ENCODE measurements around the gene NUP153. TPM values are rescaled to one million over a fixed set of nuclear protein-coding genes. Genes with fewer than 3 reads are reported as not detected.

NUP153 gene
- total and polyA plus RNA-seq, 10 of the 15 experiments (the other 5 are each of a cell fraction or from before 2014, with no cell fraction given): 13.9 to 77.7 (median 56.2) TPM

DNA sequence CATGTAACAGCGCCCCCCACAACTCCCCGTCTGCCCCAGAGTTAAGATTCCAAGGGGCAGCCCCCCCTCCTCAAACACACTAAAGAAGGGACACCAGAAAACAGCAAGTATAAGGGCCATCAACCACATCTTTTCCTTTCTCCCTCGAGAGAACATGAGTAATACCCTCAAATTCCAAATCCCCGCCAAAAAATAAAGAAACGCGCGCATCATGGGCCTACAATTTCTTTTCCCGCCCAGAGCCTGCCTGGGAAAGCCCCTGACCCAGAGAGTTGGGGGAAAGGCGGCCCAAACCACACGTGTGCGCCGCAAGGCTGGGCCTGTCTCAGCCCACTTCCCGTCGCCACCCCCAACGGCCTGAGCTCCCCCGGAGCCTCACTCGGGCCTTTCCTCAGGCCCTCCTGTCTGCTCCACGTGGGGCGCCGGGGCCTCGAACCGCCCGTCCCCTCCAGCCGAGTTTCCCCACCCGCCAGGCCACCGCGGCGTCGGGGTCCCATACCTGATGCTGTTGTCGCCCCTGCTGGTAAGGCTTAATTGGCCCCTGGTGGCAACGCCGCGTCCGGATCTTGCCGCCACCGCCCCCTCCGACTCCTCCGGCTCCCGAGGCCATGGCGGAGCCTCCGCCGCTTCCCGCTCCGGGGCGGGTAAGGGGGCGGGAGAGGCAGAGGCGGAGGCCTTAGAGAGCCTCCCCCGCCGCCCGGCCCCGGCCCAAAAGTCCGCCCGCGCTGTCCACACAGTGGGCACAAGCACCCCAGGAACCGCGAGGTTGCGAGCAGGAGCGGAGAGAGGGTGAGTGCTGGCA is 746 bp downstream of the NUP153 start:
- ChIA-PET RAD21 (ENCODE audit: unreplicated experiment) (interaction anchor here (0.6 to 1.4 kb wide), 5 partner anchors 7 to 105 kb away, joined by 3 to 4 read pairs (median 4); partner anchors contain the start of gene FAM8A1), SMC1A (ENCODE audit: uncharacterized antibody, unreplicated experiment) (interaction anchor here (1.0 to 1.2 kb wide), 2 partner anchors 30 to 47 kb away, joined by 3 read pairs; no protein-coding TSS in a partner anchor), CTCF (interaction anchor here (0.7 to 1.0 kb wide), 3 partner anchors 9 to 75 kb away, joined by 3 to 6 read pairs (median 3); no protein-coding TSS in a partner anchor), POLR2A (interaction anchor here (0.7 to 1.5 kb wide), 2 partner anchors 11 to 549 kb away, joined by 3 read pairs; no protein-coding TSS in a partner anchor)
- peak overlapping the region; percentile 99 for H3K9ac ChIP-seq (ENCODE audit: control insufficient read depth, insufficient read depth, low read length)
- BruUV-seq (replicated peaks): no TSS peak
- H4K20me1 ChIP-seq (ENCODE audit: control insufficient read depth, insufficient read depth): no peaks in the 10 kb centered on the region
- peak overlapping the region; percentile 44 for H3K4me2 ChIP-seq (ENCODE audit: control insufficient read depth, insufficient read depth)
- ATAC-seq (peak; percentile 86), DNase-seq (ENCODE audit: low read depth, low spot score) (no peak), FAIRE-seq (no peak)
- peak overlapping the region; percentile 96 for H3K27ac ChIP-seq (ENCODE audit: control insufficient read depth, insufficient read depth)
- H2AFZ ChIP-seq (ENCODE audit: control insufficient read depth, low read depth, low read length): peak overlapping the region; percentile 59
- H3K79me2 ChIP-seq (ENCODE audit: control insufficient read depth, insufficient read depth, low read length): peaks cover 61% of the 10 kb centered on the region
- WGBS (ENCODE audit: insufficient coverage, insufficient replicate concordance, low lambda C conversion rate, missing lambda C conversion rate): under 1% methylated on average over 45 of the region's 58 CpGs
- no peaks in the 10 kb centered on the region for H3K27me3 ChIP-seq (replicated peaks in 1 of 2; ENCODE audit: control insufficient read depth in 2 of 2, insufficient read depth in 2 of 2, low read length in 1 of 2)
- no peaks in the 10 kb centered on the region for H3K36me3 ChIP-seq (ENCODE audit: control insufficient read depth in 2 of 2, insufficient read depth in 2 of 2, low read length in 1 of 2)
- no peaks in the 10 kb centered on the region for H3K4me1 ChIP-seq (ENCODE audit: control insufficient read depth, insufficient read depth, low read length)
- H3K9me3 ChIP-seq (replicated peaks; ENCODE audit: control insufficient read depth, insufficient read depth, low read length): no peaks in the 10 kb centered on the region
- intact Hi-C loops (cut with micrococcal nuclease; ENCODE audit: unreplicated experiment): loop anchor here (2.0 to 10.0 kb wide), 4 partner anchors 105 to 556 kb away; partner anchors contain the start of genes DEK, FAM8A1, KDM1B and KIF13A
- in situ Hi-C loops (cut with MboI): no loop called here
- H3K4me3 ChIP-seq: peak overlapping the region; percentile 95
- no peak for TF ChIP-seq ZNF24 (IDR thresholded peaks at IDR 0.05)
- TF ChIP-seq, protein P1, sequence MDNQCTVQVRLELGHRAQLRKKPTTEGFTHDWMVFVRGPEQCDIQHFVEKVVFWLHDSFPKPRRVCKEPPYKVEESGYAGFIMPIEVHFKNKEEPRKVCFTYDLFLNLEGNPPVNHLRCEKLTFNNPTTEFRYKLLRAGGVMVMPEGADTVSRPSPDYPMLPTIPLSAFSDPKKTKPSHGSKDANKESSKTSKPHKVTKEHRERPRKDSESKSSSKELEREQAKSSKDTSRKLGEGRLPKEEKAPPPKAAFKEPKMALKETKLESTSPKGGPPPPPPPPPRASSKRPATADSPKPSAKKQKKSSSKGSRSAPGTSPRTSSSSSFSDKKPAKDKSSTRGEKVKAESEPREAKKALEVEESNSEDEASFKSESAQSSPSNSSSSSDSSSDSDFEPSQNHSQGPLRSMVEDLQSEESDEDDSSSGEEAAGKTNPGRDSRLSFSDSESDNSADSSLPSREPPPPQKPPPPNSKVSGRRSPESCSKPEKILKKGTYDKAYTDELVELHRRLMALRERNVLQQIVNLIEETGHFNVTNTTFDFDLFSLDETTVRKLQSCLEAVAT (IDR thresholded peaks at IDR 0.05): peak; percentile 67; the same call in 1 of the 2 replicates
- TF ChIP-seq EP300 (IDR thresholded peaks at IDR 0.05; ENCODE audit: borderline replicate concordance in 1 of 2, control insufficient read depth in 1 of 2, low read depth in 2 of 2, low read length in 2 of 2): peak; percentile 35 to 56; a peak in 2 of 4 replicates
- 0 out of 2 replicates have a peak, but pooled peaks have one; percentile 22 for TF ChIP-seq GABPA (IDR thresholded peaks at IDR 0.05; ENCODE audit: low read depth)
- peak; percentile 72; the same call in 1 of the 2 replicates for TF ChIP-seq TCF12 (IDR thresholded peaks at IDR 0.05; ENCODE audit: low read depth, low read length)
- no peak for TF ChIP-seq KAT2A (conservative IDR thresholded peaks at IDR 0.05; ENCODE audit: control insufficient read depth, low read depth, low read length)
- TF ChIP-seq CHD1 (IDR thresholded peaks at IDR 0.05; ENCODE audit: low read depth, low read length): 0 out of 2 replicates have a peak, but pooled peaks have one; percentile 67
- 0 out of 2 replicates have a peak, but pooled peaks have one; percentile 18 for TF ChIP-seq SMARCA5 (IDR thresholded peaks at IDR 0.05)
- TF ChIP-seq POLR2A (IDR thresholded peaks at IDR 0.05; ENCODE audit: low read depth, low read length): peak; percentile 80
- TF ChIP-seq SP1 (IDR thresholded peaks at IDR 0.05; ENCODE audit: low read depth, low read length): peak; percentile 49
- peak; percentile 55; the same call in 1 of the 2 replicates for TF ChIP-seq MEF2A (IDR thresholded peaks at IDR 0.05; ENCODE audit: insufficient read depth, low read depth, low read length)
- TF ChIP-seq, protein P2, sequence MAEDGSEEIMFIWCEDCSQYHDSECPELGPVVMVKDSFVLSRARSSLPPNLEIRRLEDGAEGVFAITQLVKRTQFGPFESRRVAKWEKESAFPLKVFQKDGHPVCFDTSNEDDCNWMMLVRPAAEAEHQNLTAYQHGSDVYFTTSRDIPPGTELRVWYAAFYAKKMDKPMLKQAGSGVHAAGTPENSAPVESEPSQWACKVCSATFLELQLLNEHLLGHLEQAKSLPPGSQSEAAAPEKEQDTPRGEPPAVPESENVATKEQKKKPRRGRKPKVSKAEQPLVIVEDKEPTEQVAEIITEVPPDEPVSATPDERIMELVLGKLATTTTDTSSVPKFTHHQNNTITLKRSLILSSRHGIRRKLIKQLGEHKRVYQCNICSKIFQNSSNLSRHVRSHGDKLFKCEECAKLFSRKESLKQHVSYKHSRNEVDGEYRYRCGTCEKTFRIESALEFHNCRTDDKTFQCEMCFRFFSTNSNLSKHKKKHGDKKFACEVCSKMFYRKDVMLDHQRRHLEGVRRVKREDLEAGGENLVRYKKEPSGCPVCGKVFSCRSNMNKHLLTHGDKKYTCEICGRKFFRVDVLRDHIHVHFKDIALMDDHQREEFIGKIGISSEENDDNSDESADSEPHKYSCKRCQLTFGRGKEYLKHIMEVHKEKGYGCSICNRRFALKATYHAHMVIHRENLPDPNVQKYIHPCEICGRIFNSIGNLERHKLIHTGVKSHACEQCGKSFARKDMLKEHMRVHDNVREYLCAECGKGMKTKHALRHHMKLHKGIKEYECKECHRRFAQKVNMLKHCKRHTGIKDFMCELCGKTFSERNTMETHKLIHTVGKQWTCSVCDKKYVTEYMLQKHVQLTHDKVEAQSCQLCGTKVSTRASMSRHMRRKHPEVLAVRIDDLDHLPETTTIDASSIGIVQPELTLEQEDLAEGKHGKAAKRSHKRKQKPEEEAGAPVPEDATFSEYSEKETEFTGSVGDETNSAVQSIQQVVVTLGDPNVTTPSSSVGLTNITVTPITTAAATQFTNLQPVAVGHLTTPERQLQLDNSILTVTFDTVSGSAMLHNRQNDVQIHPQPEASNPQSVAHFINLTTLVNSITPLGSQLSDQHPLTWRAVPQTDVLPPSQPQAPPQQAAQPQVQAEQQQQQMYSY (CRISPR knock-in tag; IDR thresholded peaks at IDR 0.05): no peak
- no peak for TF ChIP-seq STAT3 (IDR thresholded peaks at IDR 0.05; ENCODE audit: low read depth, low read length)
- TF ChIP-seq EED (IDR thresholded peaks at IDR 0.05; ENCODE audit: low read depth): peak; percentile 71
- peak; percentile 84 for TF ChIP-seq CHD2 (IDR thresholded peaks at IDR 0.05; ENCODE audit: borderline replicate concordance, low read depth, low read length)
- TF ChIP-seq, protein P3, sequence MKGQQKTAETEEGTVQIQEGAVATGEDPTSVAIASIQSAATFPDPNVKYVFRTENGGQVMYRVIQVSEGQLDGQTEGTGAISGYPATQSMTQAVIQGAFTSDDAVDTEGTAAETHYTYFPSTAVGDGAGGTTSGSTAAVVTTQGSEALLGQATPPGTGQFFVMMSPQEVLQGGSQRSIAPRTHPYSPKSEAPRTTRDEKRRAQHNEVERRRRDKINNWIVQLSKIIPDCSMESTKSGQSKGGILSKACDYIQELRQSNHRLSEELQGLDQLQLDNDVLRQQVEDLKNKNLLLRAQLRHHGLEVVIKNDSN (IDR thresholded peaks at IDR 0.05; ENCODE audit: borderline replicate concordance, extremely low read length, insufficient read depth, low read depth, low read length): peak; percentile 49
- peak; percentile 41; the same call in 1 of the 2 replicates for TF ChIP-seq CREM (IDR thresholded peaks at IDR 0.05; ENCODE audit: low read depth)

All from GM12878 (cell line).